Fibroblast of mammary gland (primary cell): ENCODE data around the gene DDX4.

Source experiments
- DNase-seq: peaks from one replicate; pipeline ENCODE4 v3.0.0-alpha.2; 2010; ENCODE audit warnings: low read depth
- H3K4me3 ChIP-seq: 2 replicates; pipeline ENCODE4 v1.5.1; 2011; ENCODE audit warnings: low read depth, mild to moderate bottlenecking, low read length, moderate library complexity; ENCODE audit not compliant: control insufficient read depth
- CTCF ChIP-seq: conservative IDR thresholded peaks from 2 replicates; pipeline ENCODE4 v1.5.1; 2011; ENCODE audit warnings: low read depth, low read length, inconsistent platforms; ENCODE audit not compliant: control insufficient read depth, insufficient read depth

Gene DDX4

GRCh38 chr5:55700745-55701144 lies 37.1 kb upstream of the DDX4 start:
- no peak for DNase-seq
- H3K4me3 ChIP-seq = no peak overlapping the region
- no peak for TF ChIP-seq CTCF

- no peak for DNase-seq
- H3K4me3 ChIP-seq = no peak overlapping the region
- no peak for TF ChIP-seq CTCF
Observed at GRCh38 chr5:55701462-55702103, 36.3 kb upstream of the DDX4 start.

- no peak for TF ChIP-seq CTCF
- H3K4me3 ChIP-seq = no peak overlapping the region
- no peak for DNase-seq
Observed at GRCh38 chr5:55702598-55703345, 35.1 kb upstream of the DDX4 start.

GRCh38 chr5:55706230-55706629 lies 31.6 kb upstream of the DDX4 start:
- no peak overlapping the region for H3K4me3 ChIP-seq
- DNase-seq = no peak
- TF ChIP-seq CTCF = no peak

GRCh38 chr5:55708732-55709131 lies 29.1 kb upstream of the DDX4 start:
- no peak overlapping the region for H3K4me3 ChIP-seq
- DNase-seq = peak; percentile 51
- TF ChIP-seq CTCF = no peak

- H3K4me3 ChIP-seq = peak overlapping the region; percentile 99
- no peak for TF ChIP-seq CTCF
- no peak for DNase-seq
Observed at GRCh38 chr5:55711507-55712022, 26.3 kb upstream of the DDX4 start.
